Measurements from ENCODE around the gene LSM2.
"Not testable (repeated sequence)": the region's sequence is repeated elsewhere in the genome, so short reads cannot be mapped to it uniquely, and the experiment has no call there.

DNA sequence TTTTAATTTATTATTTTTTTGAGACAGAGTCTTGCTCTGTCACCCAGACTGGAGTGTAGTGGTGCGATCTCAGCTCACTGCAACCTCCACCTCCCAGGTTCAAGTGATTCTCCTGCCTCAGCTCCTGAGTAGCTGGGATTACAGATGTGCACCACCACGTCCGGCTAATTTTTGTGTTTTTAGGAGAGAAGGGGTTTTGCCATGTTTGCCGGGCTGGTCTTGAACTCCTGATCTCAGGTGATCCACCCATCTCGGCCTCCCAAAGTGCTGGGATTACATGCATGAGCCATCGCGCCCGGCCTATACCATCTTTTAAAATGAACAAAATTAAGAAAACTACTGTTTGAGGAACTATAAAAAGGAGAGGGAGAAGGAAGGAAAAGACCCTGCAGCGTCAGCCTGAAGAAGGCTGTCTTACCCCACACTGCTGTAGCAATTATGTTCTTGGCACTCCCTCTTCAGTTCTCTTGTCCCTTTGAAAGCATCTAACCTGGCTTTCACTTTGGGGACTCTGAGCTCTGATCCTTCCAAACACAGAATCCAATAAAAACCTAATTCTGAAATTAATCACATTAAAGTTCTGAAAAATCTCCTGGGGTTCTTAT lies 16.9 kb upstream of the LSM2 start:
- TF ChIP-seq CTCF, POLR2AphosphoS5, POLR2A, EP300 (IDR thresholded peaks at IDR 0.05): not testable (repeated sequence)

Data from upper lobe of left lung (tissue), 4 donors.